ENCODE data around the gene PSMG2.

Gene PSMG2

DNA sequence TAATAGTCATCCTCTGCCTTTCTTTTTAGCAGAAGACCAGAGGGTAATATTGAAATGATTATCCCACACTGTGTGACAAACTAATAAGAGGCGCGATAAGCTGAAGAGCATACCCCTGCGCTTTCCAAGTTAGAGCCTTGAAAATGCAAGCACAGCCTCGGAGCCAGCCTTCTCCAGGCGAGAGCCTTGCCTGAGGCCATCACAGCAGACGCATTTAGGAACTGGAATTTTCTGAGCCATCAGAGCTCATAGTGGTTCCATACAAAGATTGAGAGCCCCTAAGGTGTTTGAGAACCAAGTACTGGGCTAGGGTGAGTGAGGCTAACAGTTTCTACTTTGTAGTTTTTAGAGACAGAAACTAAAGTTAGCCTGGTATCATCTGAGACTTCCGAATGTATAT is 19.9 kb downstream of the PSMG2 start:
- TF ChIP-seq SPI1 (IDR thresholded peaks at IDR 0.05; ENCODE audit: borderline replicate concordance, low read depth) = no peak
- no peak for TF ChIP-seq GABPA (IDR thresholded peaks at IDR 0.05; ENCODE audit: low read depth)
- TF ChIP-seq, protein P1, sequence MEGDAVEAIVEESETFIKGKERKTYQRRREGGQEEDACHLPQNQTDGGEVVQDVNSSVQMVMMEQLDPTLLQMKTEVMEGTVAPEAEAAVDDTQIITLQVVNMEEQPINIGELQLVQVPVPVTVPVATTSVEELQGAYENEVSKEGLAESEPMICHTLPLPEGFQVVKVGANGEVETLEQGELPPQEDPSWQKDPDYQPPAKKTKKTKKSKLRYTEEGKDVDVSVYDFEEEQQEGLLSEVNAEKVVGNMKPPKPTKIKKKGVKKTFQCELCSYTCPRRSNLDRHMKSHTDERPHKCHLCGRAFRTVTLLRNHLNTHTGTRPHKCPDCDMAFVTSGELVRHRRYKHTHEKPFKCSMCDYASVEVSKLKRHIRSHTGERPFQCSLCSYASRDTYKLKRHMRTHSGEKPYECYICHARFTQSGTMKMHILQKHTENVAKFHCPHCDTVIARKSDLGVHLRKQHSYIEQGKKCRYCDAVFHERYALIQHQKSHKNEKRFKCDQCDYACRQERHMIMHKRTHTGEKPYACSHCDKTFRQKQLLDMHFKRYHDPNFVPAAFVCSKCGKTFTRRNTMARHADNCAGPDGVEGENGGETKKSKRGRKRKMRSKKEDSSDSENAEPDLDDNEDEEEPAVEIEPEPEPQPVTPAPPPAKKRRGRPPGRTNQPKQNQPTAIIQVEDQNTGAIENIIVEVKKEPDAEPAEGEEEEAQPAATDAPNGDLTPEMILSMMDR (IDR thresholded peaks at IDR 0.05; ENCODE audit: insufficient read depth, low read length) = no peak
- no peak for TF ChIP-seq REST (IDR thresholded peaks at IDR 0.05; ENCODE audit: insufficient replicate concordance, low read depth)
- no peak for TF ChIP-seq POLR2AphosphoS5 (IDR thresholded peaks at IDR 0.05; ENCODE audit: low read depth)
- Histone ChIP-seq H3K27me3 (ENCODE audit: insufficient read depth, poor library complexity, severe bottlenecking) (no peaks in the 10 kb centered on the region), H3K4me3 (replicated peaks; ENCODE audit: insufficient read depth, low read length) (no peak overlapping the region), H3K27ac (replicated peaks) (no peak overlapping the region)
- DNase-seq (ENCODE audit: low read depth in 1 of 2, low spot score in 1 of 2) = no peak

DNA sequence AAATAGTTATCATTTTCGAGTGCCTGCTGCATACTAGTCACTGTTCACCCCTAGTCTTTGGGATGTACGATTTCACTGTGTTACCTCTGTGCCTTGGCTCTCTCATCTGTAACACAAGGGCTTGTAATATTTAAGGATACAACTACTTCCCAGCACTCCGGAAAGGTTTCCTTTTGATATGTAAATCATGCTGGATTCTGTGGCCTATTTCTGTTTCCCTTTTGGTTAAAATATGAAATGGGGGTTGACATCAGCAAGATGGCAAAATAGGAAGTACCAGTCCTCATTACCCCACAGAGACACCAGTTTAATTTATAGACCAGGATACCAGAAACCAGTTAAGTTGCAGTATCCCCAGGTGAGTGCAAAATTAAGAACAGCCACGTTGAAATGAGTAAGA is 23.5 kb downstream of the PSMG2 start:
- H3K4me3 ChIP-seq (replicated peaks; ENCODE audit: insufficient read depth, low read length) = no peak overlapping the region
- no peak overlapping the region for H3K27ac ChIP-seq (replicated peaks)
- H3K27me3 ChIP-seq (ENCODE audit: insufficient read depth, poor library complexity, severe bottlenecking) = no peaks in the 10 kb centered on the region
- TF ChIP-seq REST (IDR thresholded peaks at IDR 0.05; ENCODE audit: insufficient replicate concordance, low read depth) (no peak), POLR2AphosphoS5 (IDR thresholded peaks at IDR 0.05; ENCODE audit: low read depth) (no peak), SPI1 (IDR thresholded peaks at IDR 0.05; ENCODE audit: borderline replicate concordance, low read depth) (no peak), GABPA (IDR thresholded peaks at IDR 0.05; ENCODE audit: low read depth) (no peak)
- TF ChIP-seq, protein P1 (IDR thresholded peaks at IDR 0.05; ENCODE audit: insufficient read depth, low read length) = no peak
- DNase-seq (ENCODE audit: low read depth in 1 of 2, low spot score in 1 of 2) = no peak

DNA sequence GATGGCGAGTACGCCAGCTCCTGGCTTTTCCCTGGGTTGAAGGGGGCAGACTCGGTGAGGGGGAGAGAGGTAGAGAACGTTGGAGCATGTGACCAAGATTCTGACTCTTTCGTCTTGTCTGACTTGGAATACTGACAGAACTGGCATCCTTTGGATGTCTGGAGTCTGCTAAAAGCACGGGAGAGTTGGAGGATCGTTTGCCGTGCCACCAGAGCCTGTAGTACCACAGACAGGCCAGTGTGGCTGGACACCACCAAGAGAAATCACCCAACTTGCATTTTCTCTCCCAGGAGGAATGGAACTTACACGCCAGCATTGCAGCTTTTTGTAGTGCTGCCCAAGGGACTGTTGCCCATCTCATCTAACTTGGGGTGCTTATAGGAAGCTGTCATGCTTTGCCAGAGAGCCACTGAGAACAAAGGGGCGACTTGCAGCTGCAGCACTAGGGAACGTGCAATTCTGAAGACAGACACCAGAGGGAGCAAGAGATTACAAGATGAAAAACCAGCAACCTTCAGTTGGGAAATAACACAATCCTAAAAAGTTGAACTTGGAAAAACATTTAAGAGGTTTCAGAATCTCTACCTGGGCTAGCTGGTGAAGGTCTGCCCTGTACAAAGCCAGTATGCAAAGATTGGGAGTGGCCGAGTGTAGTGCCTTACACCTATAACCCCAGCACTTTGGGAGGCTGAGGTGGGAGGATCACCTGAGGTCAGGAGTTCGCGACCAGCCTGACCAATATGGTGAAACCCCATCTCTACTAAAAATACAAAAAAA is 24.1 kb downstream of the PSMG2 start:
- TF ChIP-seq, protein P1 (IDR thresholded peaks at IDR 0.05; ENCODE audit: insufficient read depth, low read length) = peak; percentile 98
- TF ChIP-seq SPI1 (IDR thresholded peaks at IDR 0.05; ENCODE audit: borderline replicate concordance, low read depth) (no peak), POLR2AphosphoS5 (IDR thresholded peaks at IDR 0.05; ENCODE audit: low read depth) (peak; percentile 22; the same call in 1 of the 2 replicates)
- Histone ChIP-seq H3K27me3 (ENCODE audit: insufficient read depth, poor library complexity, severe bottlenecking) (no peaks in the 10 kb centered on the region), H3K4me3 (replicated peaks; ENCODE audit: insufficient read depth, low read length) (no peak overlapping the region), H3K27ac (replicated peaks) (no peak overlapping the region)
- peak; percentile 44 to 79 for DNase-seq (ENCODE audit: low read depth in 1 of 2, low spot score in 1 of 2)
